Measurements from ENCODE around the gene GNPTG. TPM values are rescaled to one million over a fixed set of nuclear protein-coding genes. Genes with fewer than 3 reads are reported as not detected.

GNPTG gene
- total and polyA plus RNA-seq, 2 of the 13 experiments (the other 11 are each of a cell fraction or from before 2014, with no cell fraction given), result 22.7 to 71.1 TPM

GRCh38 chr16:1343428-1344242 is 8.1 kb upstream of the GNPTG start (continued):
- TF ChIP-seq ATF3 (CRISPR knock-in tag; IDR thresholded peaks at IDR 0.05), result no peak
- TF ChIP-seq ZNF891 (CRISPR knock-in tag; IDR thresholded peaks at IDR 0.05), result 0 out of 2 replicates have a peak, but pooled peaks have one; percentile 21
- TF ChIP-seq FOXA3 (CRISPR knock-in tag; IDR thresholded peaks at IDR 0.05), result no peak
- no peak for TF ChIP-seq CCDC6 (CRISPR knock-in tag; IDR thresholded peaks at IDR 0.05)
- no peak for TF ChIP-seq SP5 (CRISPR knock-in tag; IDR thresholded peaks at IDR 0.05; ENCODE audit: borderline replicate concordance, low read depth)
- 0 out of 2 replicates have a peak, but pooled peaks have one; percentile 33 for TF ChIP-seq CAMTA2 (CRISPR knock-in tag; IDR thresholded peaks at IDR 0.05; ENCODE audit: borderline replicate concordance)
- TF ChIP-seq POLR2AphosphoS5 (IDR thresholded peaks at IDR 0.05; ENCODE audit: low read depth, low read length), result peak; percentile 49; the same call in 1 of the 2 replicates
- TF ChIP-seq CREB3 (CRISPR knock-in tag; IDR thresholded peaks at IDR 0.05), result no peak
- TF ChIP-seq SIN3B (IDR thresholded peaks at IDR 0.05; ENCODE audit: low read length), result no peak
- TF ChIP-seq SP140L (CRISPR knock-in tag; IDR thresholded peaks at IDR 0.05; ENCODE audit: borderline replicate concordance), result no peak
- 0 out of 2 replicates have a peak, but pooled peaks have one; percentile 8 for TF ChIP-seq ZFP91 (CRISPR knock-in tag; IDR thresholded peaks at IDR 0.05; ENCODE audit: borderline replicate concordance)
- 0 out of 2 replicates have a peak, but pooled peaks have one; percentile 38 for TF ChIP-seq HIC2 (CRISPR knock-in tag; IDR thresholded peaks at IDR 0.05; ENCODE audit: low read depth)
- TF ChIP-seq ZNF280B (CRISPR knock-in tag; IDR thresholded peaks at IDR 0.05; ENCODE audit: borderline replicate concordance), result no peak
- no peak for TF ChIP-seq ZNF749 (CRISPR knock-in tag; IDR thresholded peaks at IDR 0.05; ENCODE audit: borderline replicate concordance)
- 0 out of 2 replicates have a peak, but pooled peaks have one; percentile 73 for TF ChIP-seq ZNF354B (CRISPR knock-in tag; IDR thresholded peaks at IDR 0.05)
- TF ChIP-seq DZIP1 (CRISPR knock-in tag; IDR thresholded peaks at IDR 0.05), result peak; percentile 55; the same call in 1 of the 2 replicates
- no peak for TF ChIP-seq CEBPG (CRISPR knock-in tag; IDR thresholded peaks at IDR 0.05)
- TF ChIP-seq PHF8 (CRISPR knock-in tag; IDR thresholded peaks at IDR 0.05), result peak; percentile 39; the same call in 1 of the 2 replicates
